ENCODE results near the gene TET1.
"Not testable (repeated sequence)": the region's sequence is repeated elsewhere in the genome, so short reads cannot be mapped to it uniquely, and the experiment has no call there.

TET1 gene

GRCh38 chr10:68564712-68565111 is 4.6 kb downstream of the TET1 start:
- no peak for DNase-seq

DNA sequence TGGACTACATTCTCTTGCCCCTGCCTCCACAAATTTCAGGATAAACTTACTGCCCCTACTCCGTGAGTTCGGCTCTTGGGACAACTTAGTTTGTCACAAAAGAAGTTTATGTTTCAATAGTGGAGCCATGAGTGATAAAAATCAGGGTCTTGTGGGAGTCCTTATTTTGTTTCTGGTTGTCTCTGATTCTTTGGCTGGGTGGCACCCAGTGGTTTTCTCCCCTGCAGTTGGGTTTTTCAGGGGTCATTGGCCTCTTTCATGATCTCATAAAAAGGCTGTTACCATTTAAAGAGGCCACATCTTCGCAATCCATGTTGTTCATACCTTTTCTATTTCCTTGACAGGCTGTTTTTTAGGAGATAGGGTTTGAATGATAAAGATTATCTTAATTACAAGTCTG is 5.5 kb downstream of the TET1 start:
- DNase-seq, result no peak

- DNase-seq, result no peak
Observed at GRCh38 chr10:68566351-68566750, 6.2 kb downstream of the TET1 start.

- no peak for DNase-seq
Observed at GRCh38 chr10:68566955-68567354, 6.8 kb downstream of the TET1 start.

- DNase-seq, result no peak
Observed at GRCh38 chr10:68572151-68572550, 12.0 kb downstream of the TET1 start.

DNA sequence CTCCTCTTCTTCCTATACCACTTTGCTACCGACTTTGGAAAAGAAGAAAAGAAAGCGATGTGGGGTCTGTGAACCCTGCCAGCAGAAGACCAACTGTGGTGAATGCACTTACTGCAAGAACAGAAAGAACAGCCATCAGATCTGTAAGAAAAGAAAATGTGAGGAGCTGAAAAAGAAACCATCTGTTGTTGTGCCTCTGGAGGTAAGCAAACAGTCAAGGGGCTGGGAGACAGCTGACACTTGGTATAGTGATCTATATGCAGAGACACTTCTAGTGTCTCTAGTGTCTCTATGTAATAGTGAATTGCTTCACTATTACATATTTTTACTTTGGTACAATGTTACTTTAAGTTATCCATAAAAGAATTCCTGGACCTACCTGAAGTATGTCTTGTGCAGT is 13.9 kb downstream of the TET1 start:
- DNase-seq, result no peak

GRCh38 chr10:68576118-68576517 is 16.0 kb downstream of the TET1 start:
- DNase-seq, result no peak

DNA sequence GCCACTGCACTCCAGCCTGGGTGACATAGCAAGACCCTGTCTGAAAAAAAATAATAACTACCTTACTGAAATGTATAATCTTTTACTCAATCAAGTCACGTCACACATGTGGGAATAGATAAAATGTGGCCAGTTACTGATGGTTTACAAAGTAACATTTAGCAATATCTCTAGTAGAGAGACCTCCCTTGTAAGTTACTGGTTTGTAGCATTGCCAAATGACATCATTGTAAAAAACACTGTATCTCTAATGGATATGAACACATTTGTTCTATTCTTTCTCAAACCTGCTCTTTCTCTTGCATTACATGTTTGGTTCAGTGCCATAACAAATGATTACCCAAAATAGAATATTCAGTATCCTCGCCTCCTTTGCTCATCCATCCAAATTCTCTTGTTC is 18.8 kb downstream of the TET1 start:
- no peak for DNase-seq

DNA sequence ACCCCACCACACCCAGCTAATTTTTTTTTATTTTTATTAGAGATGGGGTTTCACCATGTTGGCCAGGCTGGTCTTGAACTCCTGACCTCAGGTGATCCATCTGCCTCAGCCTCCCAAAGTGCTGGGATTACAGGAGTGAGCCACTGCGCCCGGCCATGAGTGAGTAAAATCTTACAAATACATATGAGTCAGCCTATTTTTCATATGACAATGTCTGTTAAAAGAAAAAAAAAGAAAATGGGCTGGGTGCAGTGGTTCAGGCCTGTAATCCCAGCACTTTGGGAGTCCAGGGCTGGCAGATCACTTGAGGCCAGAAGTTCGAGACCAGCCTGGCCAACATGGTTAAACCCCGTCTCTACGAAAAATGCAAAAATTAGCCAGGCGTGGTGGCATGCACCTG is 24.1 kb downstream of the TET1 start:
- not testable (repeated sequence) for DNase-seq

- no peak for DNase-seq
Observed at GRCh38 chr10:68586606-68587305, 26.6 kb downstream of the TET1 start.

GRCh38 chr10:68594405-68594804 is 34.3 kb downstream of the TET1 start:
- DNase-seq, result peak; percentile 23

- no peak for DNase-seq
Observed at GRCh38 chr10:68595513-68595912, 35.4 kb downstream of the TET1 start.

GRCh38 chr10:68597407-68597806 is 37.3 kb downstream of the TET1 start:
- DNase-seq, result no peak

DNA sequence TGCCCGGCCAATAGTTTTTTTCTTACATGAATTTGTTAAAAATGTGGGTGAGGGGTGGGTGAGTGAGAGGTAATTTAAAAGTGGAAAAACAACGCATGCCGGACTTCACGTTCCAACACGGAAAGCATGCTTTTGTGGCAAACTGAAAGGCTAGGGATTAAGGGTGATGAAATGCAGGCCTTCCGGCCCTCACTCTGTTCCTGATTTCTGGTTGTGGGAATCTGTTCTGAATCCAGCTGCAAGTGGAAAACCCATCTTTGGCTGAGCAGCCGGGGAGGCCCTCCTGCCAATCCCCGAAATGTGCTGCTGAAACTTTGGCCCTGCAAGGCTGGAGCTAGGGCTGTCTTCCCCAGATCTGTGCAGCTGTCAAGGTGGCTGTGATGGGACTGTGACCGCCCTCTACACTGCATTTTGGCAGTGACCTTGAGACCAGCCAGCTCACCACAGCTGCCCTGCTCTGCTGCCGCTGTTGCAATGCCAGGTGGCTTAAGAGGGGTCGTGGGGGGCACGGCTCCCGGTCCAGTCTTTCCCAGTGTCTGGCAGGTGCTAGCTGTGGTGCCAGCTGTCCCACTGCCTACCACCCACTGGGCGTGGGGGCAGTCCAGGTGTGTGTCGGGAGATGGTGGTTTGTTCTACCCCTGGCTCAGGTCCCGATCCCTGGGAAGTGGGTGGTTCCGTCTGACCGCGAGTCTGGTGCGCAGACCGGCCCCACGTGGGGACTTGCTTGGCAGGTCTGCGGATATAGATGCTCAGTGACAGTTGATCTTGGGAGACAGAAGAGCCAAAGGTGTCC is 39.0 kb downstream of the TET1 start:
- no peak for DNase-seq

DNA sequence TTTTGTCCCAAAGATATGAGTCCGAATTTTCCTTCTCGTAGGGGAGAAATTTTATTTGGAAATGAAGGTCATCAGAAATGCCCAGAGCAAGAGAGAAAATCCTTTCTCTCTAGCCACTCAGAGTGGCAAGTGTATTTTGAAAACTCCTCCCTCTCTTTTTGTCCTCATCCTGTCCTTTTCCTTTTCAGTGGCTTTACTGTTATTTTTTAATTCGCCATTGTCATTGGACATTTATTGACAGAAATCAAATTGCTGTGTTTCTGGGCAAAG is 39.6 kb downstream of the TET1 start:
- no peak for DNase-seq

DNA sequence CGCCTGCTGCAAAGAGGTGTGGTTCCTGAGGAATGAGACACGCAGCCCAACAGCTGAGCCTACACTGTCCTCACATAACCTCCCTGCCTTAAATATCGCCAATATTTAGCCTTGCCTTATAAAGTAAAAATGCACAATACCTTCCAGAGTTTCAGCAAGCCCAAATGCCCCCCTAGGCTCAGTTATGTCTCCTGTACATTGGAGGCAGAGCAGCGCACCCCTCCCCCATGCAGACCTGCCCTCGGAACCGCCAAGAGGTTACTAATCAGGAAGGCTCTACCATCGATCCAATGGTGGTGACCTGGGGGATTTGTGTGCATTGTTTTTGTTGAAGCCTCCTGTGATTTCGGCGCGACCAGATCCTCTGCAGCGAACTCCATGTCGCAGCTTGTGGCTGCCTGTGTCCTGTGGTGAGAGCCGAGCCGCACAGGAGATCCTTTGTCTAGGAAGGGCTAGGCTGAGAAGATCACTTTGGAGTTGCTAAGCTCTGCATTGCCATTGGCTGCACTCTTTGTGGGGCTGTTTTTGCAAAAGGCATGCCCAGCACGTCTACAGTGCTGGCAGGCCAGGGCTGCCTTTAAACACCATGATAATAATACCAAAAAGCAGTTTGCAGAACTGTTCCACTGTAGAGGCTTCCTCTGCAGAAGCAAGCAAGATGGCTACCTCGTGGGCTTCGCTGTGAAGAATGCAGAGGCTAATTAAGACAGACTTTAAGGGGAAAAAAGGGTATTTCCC is 40.1 kb downstream of the TET1 start:
- peak; percentile 49 for DNase-seq

- no peak for DNase-seq
Observed at GRCh38 chr10:68601501-68602265, 41.5 kb downstream of the TET1 start.

GRCh38 chr10:68602434-68602833 is 42.3 kb downstream of the TET1 start:
- no peak for DNase-seq

- DNase-seq, result no peak
Observed at GRCh38 chr10:68603766-68604165, 43.6 kb downstream of the TET1 start.

- DNase-seq, result no peak
Observed at GRCh38 chr10:68604441-68604840, 44.3 kb downstream of the TET1 start.

DNA sequence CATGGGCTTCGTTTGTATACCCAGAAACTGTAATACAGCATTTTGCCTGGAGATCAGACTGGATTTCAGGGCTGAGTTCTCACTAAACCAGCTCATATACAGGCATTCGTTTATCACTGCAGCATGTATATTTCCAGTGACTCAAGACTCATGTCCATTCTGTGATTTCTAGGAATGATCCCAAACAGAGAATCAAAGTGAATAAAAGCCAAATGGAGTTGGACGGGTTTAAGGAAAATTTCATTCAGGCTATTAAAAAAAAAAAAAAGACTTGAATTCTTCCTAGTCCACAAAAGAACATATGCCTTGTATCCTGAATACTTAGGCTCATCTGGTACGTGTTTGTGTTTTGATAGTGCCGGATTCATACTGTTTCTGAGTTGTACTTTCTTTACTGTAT is 46.8 kb downstream of the TET1 start:
- DNase-seq, result no peak

- DNase-seq, result not testable (repeated sequence)
Observed at GRCh38 chr10:68610023-68610422, 49.9 kb downstream of the TET1 start.

DNA sequence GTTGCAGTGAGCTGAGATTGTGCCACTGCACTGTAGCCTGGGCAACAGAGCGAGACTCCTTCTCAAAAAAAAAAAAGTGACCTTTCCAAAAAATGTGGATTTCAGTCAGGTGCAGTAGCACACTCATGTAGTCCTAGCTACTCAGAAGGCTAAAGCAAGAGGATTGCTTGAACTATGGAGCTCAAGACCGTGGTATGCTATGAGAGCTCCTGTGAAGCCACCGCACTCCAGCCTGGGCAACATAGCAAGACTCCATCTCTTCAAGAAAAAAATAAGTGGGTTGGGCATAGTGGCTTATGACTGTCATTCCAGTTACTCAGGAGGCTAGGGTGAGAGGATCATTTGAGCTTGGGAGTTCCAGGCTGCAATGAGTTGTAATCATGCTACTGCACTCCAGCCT is 51.1 kb downstream of the TET1 start:
- no peak for DNase-seq

All from T1000 (cell line).